Measurements from ENCODE around the gene HMOX1.

- no peak for TF ChIP-seq CTCF (IDR thresholded peaks at IDR 0.05)
- TF ChIP-seq POLR2A (IDR thresholded peaks at IDR 0.05): no peak
Observed at GRCh38 chr22:35394810-35395563, 14.1 kb downstream of the HMOX1 start.

Data from uterus (tissue), 2 donors.